Left forelimb (tissue), 1 donor: ENCODE measurements around the gene OXGR1.

Source experiments
- DNase-seq: peaks from one replicate; pipeline ENCODE4 v3.0.0-alpha.2; 2018; ENCODE audit warnings: low spot score

The OXGR1 gene

GRCh38 chr13:96963786-96964475 is 30.3 kb downstream of the OXGR1 start:
- no peak for DNase-seq

GRCh38 chr13:96960379-96960778 is 33.9 kb downstream of the OXGR1 start:
- no peak for DNase-seq

GRCh38 chr13:96958286-96958891 is 35.9 kb downstream of the OXGR1 start:
- DNase-seq, result no peak

GRCh38 chr13:96952595-96952994 is 41.7 kb downstream of the OXGR1 start:
- DNase-seq, result no peak

GRCh38 chr13:96948127-96948526 is 46.1 kb downstream of the OXGR1 start:
- no peak for DNase-seq

GRCh38 chr13:96947343-96947910 is 46.8 kb downstream of the OXGR1 start:
- no peak for DNase-seq

- no peak for DNase-seq
Measured at GRCh38 chr13:96946709-96947311, 47.5 kb downstream of the OXGR1 start.

GRCh38 chr13:96940961-96941360 is 53.3 kb downstream of the OXGR1 start:
- no peak for DNase-seq

- no peak for DNase-seq
Measured at GRCh38 chr13:96935901-96936300, 58.4 kb downstream of the OXGR1 start.
